ENCODE measurements around the gene CAT.

The CAT gene

DNA sequence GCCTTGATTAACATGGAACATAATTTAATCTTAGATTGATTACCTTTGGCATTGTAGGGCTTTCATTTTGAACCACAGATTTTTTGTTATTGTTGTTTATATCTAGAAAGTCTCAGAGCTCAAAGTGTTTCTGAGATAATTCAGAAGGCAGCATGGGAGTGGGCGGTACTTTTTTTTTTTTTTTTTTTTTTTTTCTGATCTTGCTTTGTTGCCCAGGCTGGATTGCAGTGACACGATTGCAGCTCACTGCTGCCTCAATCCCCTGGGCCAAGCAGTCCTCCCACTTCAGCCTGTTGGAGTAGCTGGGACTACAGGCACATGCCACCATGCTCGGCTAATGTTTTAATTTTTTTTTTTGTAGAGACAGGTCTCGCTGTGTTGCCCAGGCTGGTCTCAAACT is 21.5 kb downstream of the CAT start:
- no peak for DNase-seq (ENCODE audit: low read depth)

DNA sequence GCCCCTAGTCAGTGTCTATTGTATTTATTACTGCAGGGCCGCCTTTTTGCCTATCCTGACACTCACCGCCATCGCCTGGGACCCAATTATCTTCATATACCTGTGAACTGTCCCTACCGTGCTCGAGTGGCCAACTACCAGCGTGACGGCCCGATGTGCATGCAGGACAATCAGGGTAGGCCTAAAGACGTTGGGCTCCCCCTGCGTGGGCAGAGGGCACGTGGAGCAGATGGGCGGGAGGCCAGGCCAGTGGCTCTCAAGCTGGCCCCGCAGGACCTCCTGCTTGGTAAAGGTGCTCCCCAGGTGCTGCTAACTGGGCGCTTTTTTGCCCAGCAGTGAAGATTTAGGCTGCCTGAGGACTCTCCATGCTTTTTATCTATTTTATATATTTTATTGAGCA is 22.5 kb downstream of the CAT start:
- DNase-seq (ENCODE audit: low read depth), result no peak

GRCh38 chr11:34464591-34465051 is 25.9 kb downstream of the CAT start:
- no peak for DNase-seq (ENCODE audit: low read depth)

- DNase-seq (ENCODE audit: low read depth), result no peak
Observed at GRCh38 chr11:34466802-34467488, 28.2 kb downstream of the CAT start.

DNA sequence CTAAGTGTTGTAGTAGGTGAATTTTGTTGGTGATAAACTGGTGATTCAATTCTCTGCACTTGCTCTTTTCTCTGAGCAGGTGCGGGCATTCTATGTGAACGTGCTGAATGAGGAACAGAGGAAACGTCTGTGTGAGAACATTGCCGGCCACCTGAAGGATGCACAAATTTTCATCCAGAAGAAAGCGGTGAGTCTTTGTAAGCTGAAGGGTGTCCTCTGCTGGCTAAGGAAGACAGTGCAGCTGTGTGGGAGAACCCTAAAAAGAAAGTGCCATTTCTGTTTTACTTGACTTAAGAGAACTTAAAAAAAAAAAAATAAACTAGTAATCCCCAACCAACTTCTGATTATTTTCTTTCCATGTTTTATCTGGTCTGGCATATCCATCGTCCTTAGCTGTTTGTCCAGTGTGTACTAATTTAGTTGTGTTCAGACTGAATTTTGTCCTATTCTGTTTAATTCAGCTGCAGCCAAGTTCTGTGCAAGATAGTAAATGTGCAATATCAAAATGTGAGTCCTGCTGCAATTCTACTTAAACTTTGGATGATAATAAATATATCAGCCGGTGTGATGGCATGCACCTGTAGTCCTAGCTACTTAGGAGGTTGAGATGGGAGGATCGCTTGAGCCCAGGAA is 29.6 kb downstream of the CAT start:
- DNase-seq (ENCODE audit: low read depth), result no peak

DNA sequence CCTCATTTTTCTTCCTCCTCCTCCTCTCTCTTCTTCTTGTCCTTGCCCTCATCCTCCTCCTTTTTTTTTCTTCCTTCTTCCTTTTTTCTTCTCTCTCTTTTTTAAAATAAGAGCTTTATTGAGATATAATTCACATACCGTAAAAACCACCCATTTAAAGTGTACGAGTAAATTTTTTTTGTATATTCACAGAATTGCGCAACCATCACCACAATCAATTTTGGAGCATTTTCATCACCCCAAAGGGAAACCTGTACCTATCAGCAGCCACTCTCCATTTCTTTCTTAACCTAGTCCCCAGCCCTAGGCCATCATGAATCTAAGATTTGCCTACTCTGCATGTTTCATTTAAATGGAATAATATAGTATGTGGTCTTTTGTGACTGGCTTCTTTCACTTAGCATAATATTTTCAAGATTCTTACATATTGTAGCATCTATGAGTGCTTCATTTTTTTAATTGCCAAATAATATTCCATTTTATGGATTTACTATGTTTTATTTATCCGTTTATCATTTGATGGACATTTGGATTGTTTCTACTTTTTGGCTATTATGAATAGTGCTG is 35.0 kb downstream of the CAT start:
- DNase-seq (ENCODE audit: low read depth), result no peak

GRCh38 chr11:34475656-34476055 is 36.9 kb downstream of the CAT start:
- DNase-seq (ENCODE audit: low read depth), result no peak

- DNase-seq (ENCODE audit: low read depth), result no peak
Observed at GRCh38 chr11:34476849-34477248, 38.1 kb downstream of the CAT start.

GRCh38 chr11:34478845-34479663 is 40.3 kb downstream of the CAT start:
- no peak for DNase-seq (ENCODE audit: low read depth)

GRCh38 chr11:34480314-34480713 is 41.6 kb downstream of the CAT start:
- no peak for DNase-seq (ENCODE audit: low read depth)

GRCh38 chr11:34481307-34481706 is 42.6 kb downstream of the CAT start:
- no peak for DNase-seq (ENCODE audit: low read depth)

DNA sequence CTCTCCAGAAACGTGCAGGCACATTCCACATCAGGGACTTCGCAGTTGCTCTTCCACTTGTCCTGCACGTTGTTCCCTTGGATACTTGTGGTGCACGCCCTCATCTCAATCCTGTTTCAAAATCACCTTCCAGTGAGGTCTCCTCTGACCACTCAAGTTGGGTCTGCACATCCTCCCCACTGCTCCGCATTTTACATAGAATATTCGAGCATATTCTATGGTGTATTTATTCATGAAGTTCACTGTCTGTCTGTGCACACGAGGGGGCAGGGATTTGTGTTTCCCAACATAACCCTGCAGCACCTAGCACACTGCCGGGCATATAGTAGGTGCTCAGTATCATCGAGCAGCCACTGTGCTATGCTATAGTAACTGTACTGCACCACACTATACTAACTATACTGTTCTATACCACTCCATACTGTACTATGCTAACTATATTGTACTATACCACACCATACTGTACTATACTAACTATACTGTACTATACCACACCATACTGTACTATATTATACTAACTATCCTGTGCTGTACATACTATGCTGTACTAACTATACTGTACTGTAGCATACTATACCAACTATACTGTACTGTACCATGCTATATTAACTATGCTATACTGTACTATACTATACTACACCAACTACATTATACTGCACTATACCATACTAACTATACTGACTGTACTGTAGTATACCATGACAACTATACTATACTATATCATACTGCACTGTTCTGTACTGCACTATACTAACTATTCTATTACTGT is 44.6 kb downstream of the CAT start:
- no peak for DNase-seq (ENCODE audit: low read depth)

DNA sequence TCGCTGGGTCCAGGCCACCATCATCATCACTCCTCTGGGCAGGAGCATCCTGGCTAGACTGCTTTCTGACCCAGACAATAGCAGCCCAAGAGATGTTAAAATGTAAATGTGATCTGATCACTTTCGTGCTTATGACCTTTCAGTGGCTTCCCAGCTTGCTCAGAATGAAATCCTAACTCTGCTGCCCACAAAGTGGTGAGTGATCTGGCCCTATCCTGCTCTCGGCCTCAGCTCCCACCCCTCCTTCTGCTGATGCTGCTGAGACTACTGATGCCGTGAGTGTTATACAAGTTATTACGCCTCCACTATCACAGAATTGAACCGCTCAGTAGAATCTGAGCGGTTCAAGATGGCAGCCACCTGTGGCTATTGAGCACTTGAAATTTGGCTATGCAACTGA is 48.7 kb downstream of the CAT start:
- DNase-seq (ENCODE audit: low read depth), result no peak

DNA sequence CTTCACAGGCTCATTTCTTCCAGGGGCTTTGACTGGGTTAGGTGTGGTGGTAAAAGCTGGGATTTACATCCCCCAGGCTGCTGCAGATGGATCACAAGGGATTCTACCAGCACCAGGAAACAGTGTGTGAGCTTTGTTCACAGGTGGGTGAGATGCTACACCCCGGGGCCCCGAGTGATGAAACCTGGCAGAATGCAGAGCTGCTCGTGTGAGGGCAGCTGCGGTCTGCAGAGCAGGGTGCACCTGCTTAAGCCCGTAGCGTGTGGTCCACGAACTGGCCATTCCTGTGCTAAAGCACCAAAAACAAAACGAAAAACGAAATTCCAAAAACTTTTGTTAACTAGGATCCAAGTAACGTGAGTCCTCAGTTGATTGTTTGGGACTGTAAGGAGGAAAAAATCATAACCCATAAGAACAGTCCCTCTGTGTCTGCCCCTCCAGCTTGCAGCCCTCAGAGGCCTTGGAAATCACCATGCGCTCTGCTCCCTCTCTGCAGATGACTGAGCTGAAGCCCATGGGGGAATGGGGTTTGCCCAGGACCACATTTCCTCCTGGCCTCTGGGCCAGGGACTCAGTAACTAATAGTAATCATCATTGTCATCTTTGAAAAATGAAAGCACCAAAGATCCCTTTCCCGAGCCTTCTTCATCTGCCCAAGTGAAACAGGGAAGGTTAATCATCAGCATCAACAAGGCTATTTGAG is 50.3 kb downstream of the CAT start:
- DNase-seq (ENCODE audit: low read depth), result no peak

DNA sequence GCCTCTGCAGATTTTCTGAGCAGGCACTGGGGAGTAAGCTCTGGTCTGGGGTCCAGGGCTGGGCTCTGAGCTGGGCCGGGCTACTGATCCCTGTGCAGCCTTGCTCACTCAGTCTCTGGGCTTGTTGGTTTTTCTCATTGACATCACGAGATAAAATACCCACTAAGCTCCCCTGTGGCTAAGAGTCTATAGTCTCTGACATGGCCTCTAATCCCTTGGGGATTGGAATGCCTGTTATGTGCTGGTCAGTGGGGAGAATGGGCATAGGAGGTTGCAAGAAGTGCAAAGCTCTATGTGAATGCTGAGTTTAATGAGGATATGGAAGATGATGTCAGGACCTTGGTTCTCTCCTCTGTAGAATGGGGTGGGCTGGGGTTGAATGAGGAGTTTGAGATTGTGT is 51.6 kb downstream of the CAT start:
- no peak for DNase-seq (ENCODE audit: low read depth)

DNA sequence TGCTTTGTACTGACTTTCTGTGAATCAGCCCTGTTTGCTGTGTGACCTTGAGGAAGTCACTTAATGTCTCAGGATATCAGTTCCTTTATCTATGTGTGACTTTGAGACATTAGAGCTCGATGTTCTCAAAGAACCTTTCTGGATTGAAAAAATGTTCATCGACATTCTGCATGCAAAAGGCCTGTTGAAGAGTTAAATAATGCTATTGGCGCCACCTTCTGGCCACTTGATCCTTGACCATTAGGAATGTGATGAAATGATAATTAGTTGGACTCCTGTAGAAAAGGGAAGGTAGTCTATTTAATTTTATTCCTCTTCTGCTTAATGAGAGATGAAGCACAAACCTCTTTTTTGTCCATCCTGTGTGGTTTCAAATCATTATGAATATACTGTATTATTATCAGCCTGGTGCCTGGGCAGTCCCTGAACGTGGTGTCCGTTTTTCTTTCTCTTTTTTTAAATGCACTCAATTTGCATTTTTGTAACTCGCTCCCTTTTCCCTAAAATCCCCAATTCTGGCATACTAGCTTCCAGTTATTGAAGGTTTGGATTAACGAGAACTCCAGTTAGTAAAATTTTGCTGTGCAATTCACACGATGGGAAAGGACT is 54.2 kb downstream of the CAT start:
- DNase-seq (ENCODE audit: low read depth), result no peak

GRCh38 chr11:34493468-34493867 is 54.7 kb downstream of the CAT start:
- DNase-seq (ENCODE audit: low read depth), result no peak

- DNase-seq (ENCODE audit: low read depth), result no peak
Observed at GRCh38 chr11:34493926-34494595, 55.3 kb downstream of the CAT start.

- no peak for DNase-seq (ENCODE audit: low read depth)
Observed at GRCh38 chr11:34495239-34495723, 56.5 kb downstream of the CAT start.

- DNase-seq (ENCODE audit: low read depth), result no peak
Observed at GRCh38 chr11:34495724-34496377, 57.1 kb downstream of the CAT start.

All from stimulated activated CD8-positive, alpha-beta memory T cell treated with anti-CD3 and anti-CD28 coated beads, Interleukin-12 subunit alpha, Interleukin-12 subunit beta, amount 100 ng/mL, for 4 hours (primary cell).